Bronchial epithelial cell (primary cell): ENCODE measurements around the gene SSH2. TPM values are rescaled to one million over a fixed set of nuclear protein-coding genes. Genes with fewer than 3 reads are reported as not detected.

Experiments
- DNase-seq: peaks from one replicate; pipeline ENCODE4 v3.0.0-alpha.2; 2010; ENCODE audit warnings: low read depth
- FAIRE-seq: peaks from 2 replicates; lab custom pipeline; 2011; peaks lifted over from hg19 to GRCh38; lab: Jason Lieb, UNC
- H3K27me3 ChIP-seq: 2 replicates; pipeline ENCODE4 v1.5.1; 2011; ENCODE audit warnings: low read length; ENCODE audit not compliant: control insufficient read depth, insufficient read depth
- H3K36me3 ChIP-seq: 2 replicates; pipeline ENCODE4 v1.5.1; 2011; ENCODE audit warnings: low read length; ENCODE audit not compliant: control insufficient read depth, insufficient read depth
- H3K4me3 ChIP-seq: 2 replicates; pipeline ENCODE4 v1.5.1; 2011; ENCODE audit warnings: mild to moderate bottlenecking, low read depth, low read length, control low read depth
- CTCF ChIP-seq: IDR thresholded peaks from 2 replicates; pipeline ENCODE4 v1.5.1; 2011; ENCODE audit warnings: mild to moderate bottlenecking, moderate library complexity, low read length, control low read depth, inconsistent platforms; ENCODE audit not compliant: insufficient read depth, severe bottlenecking
- total RNA-seq: library from RNA; depleted of rRNA; stranded (reverse); fragments of >200 nt; gene quantifications from 2 replicates; pipeline ENCODE4 v1.2.1, GENCODE V29; 2014

The SSH2 gene
- total RNA-seq, 1 donor from 2014 or later: 3.7 TPM

GRCh38 chr17:29611351-29612093 lies 318.5 kb downstream of the SSH2 start:
- no peak for DNase-seq
- H3K36me3 ChIP-seq: peaks cover 2% of the 10 kb centered on the region
- H3K27me3 ChIP-seq: no peaks in the 10 kb centered on the region
- FAIRE-seq: no peak
- no peak for TF ChIP-seq CTCF
- H3K4me3 ChIP-seq: no peak overlapping the region

DNA sequence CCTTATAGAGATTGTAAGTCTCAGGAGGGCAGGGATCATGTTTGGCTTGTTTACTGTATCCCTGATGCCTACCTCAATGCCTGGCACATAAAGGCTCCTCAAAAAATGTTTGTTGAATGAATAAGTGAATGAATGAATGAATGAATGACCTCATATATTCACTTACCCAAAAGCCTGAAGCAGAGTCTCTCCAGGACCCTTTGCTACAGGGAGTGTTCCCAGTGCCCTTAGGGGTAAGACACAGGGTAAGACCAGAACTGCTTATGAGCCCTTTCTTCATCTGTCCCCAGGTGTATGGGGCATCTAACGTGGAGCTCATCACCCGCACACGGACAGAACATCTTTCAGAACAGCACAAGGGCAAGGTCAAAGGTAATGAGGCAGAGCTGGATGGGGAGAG lies 319.6 kb downstream of the SSH2 start:
- TF ChIP-seq CTCF: no peak
- Histone ChIP-seq H3K27me3 (no peaks in the 10 kb centered on the region), H3K36me3 (peaks cover 2% of the 10 kb centered on the region), H3K4me3 (no peak overlapping the region)
- DNase-seq (no peak), FAIRE-seq (no peak)

- Histone ChIP-seq H3K36me3 (peaks cover 2% of the 10 kb centered on the region), H3K4me3 (no peak overlapping the region), H3K27me3 (no peaks in the 10 kb centered on the region)
- TF ChIP-seq CTCF: no peak
- DNase-seq: no peak
- no peak for FAIRE-seq
These were observed 321.0 kb downstream of the SSH2 start for GRCh38 chr17:29608986-29609385.

DNA sequence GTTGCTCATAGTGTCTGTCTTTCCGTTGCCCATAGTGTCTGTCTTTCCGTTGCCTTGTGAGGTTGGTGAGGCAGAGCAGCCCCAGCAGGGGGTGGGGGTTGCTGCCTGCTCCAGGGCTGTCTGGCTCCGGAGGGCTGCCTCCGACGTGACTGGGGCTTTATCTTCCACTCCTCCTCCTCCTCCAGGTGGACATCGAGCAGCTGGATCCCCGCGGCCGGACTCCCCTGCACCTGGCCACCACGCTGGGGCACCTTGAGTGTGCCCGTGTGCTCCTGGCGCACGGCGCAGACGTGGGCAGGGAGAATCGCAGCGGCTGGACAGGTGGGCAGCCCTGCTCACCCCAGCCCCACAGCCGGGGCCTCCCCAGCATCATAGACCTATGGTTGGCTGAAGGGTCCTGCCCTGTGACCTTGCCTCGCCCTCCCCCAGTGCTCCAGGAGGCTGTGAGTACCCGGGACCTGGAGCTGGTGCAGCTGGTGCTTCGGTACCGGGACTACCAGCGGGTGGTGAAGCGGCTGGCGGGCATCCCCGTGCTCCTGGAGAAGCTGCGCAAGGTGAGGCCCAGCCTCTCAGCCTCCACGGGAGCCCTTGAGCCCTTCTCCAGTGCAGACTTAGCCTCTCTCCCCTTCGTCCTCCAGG lies 322.4 kb downstream of the SSH2 start:
- no peaks in the 10 kb centered on the region for H3K27me3 ChIP-seq
- FAIRE-seq: no peak
- peaks cover 2% of the 10 kb centered on the region for H3K36me3 ChIP-seq
- no peak overlapping the region for H3K4me3 ChIP-seq
- TF ChIP-seq CTCF: no peak
- no peak for DNase-seq

GRCh38 chr17:29603109-29603674 lies 326.8 kb downstream of the SSH2 start:
- TF ChIP-seq CTCF: no peak
- no peaks in the 10 kb centered on the region for H3K27me3 ChIP-seq
- DNase-seq (no peak), FAIRE-seq (no peak)
- H3K36me3 ChIP-seq: no peaks in the 10 kb centered on the region
- no peak overlapping the region for H3K4me3 ChIP-seq
